ENCODE measurements around the gene SERTAD2.

Gene SERTAD2

GRCh38 chr2:64641599-64641998, 12.1 kb downstream of the SERTAD2 start:
- DNase-seq (ENCODE audit: low read depth) = no peak
- no peak for TF ChIP-seq CTCF (conservative IDR thresholded peaks at IDR 0.05; ENCODE audit: low read length)
- no peak overlapping the region for H3K4me3 ChIP-seq (ENCODE audit: low read length)

DNA sequence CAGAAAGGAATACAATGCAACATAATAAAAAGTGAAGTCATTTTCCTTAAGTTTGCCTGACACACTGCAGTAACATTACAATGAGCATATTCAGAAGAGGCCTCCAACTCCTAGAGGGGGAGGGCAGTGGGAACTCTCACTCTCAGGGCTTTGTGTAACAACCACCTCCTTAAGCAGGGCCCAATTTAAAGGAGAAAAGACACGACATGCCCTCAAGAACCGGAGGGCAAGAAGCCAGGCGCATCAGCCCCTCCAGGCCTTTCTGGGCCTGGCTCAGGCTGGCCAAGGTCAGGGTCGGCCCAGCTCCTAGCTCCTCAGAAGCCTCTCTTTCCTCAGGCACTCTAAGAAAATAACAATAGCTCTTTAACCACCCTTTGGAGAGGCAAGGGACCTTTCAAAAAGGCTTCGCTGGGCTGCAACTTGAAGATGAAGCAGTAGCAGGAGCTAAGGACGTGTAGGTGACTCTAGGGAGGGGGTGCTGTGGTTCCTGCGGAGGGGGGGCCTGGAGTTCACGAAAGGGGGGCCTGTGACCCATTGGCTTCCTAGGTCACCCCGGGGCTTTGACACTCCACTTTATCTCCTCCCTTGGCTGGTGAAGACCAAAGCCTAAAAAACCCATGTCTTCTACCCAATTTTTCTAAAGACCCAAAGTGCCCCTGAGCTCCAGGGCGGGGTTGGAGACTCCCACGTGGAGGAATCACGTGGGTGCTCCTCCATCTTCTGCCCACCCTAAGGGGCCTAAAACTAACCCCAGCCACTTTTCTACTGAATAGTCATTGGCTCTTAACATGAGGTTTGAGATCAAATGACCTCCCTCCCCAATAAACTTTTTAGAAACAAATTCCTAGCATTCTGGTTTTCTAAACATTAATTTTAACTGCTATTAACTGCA, 13.3 kb downstream of the SERTAD2 start:
- peak; percentile 49 for DNase-seq (ENCODE audit: low read depth)
- H3K4me3 ChIP-seq (ENCODE audit: low read length) = no peak overlapping the region
- no peak for TF ChIP-seq CTCF (conservative IDR thresholded peaks at IDR 0.05; ENCODE audit: low read length)

DNA sequence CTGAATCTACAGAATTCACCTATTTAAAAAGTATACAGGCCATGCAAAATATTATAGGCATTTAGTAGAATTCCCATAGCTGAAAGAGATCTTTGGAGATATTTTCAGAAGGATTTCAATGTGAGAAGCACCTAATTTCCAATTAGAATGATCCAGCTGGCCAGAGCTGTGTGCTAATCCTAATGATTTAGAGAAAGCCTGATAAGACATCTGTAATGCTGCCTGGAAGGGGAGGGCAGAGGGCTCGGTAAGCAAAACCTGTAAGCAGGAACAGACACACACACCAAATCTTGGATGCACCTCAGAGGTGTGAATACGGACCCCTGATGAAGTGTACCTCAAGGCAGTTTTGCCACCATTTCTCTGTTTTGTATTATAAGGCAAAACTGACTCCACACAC, 14.0 kb downstream of the SERTAD2 start:
- TF ChIP-seq CTCF (conservative IDR thresholded peaks at IDR 0.05; ENCODE audit: low read length) = no peak
- no peak overlapping the region for H3K4me3 ChIP-seq (ENCODE audit: low read length)
- DNase-seq (ENCODE audit: low read depth) = no peak

- TF ChIP-seq CTCF (conservative IDR thresholded peaks at IDR 0.05; ENCODE audit: low read length) = no peak
- H3K4me3 ChIP-seq (ENCODE audit: low read length) = no peak overlapping the region
- no peak for DNase-seq (ENCODE audit: low read depth)
Measured at GRCh38 chr2:64638502-64639120, 15.1 kb downstream of the SERTAD2 start.

DNA sequence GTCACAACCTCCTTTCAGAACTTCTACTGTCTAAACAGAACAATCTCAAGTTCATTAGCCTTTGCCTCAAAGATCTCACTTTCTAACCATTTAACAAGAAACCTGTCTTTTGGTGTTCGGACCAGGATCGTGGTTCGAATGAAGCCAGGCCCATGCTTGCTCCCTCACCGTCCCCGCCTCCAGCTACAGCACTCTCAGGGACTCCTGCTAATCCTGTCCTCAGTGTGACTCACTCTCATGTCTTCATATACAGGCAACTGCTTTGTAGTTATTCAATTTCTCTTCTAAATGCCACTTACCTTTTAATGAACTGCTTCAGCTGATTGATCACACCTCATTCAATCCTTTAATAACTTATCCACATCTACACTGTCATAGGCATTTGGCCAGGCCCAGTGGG, 15.8 kb downstream of the SERTAD2 start:
- H3K4me3 ChIP-seq (ENCODE audit: low read length) = no peak overlapping the region
- no peak for DNase-seq (ENCODE audit: low read depth)
- no peak for TF ChIP-seq CTCF (conservative IDR thresholded peaks at IDR 0.05; ENCODE audit: low read length)

- TF ChIP-seq CTCF (conservative IDR thresholded peaks at IDR 0.05; ENCODE audit: low read length) = no peak
- no peak overlapping the region for H3K4me3 ChIP-seq (ENCODE audit: low read length)
- no peak for DNase-seq (ENCODE audit: low read depth)
Measured at GRCh38 chr2:64637000-64637635, 16.6 kb downstream of the SERTAD2 start.
